ENCODE results near the gene LYZL6. TPM values are rescaled to one million over a fixed set of nuclear protein-coding genes. Genes with fewer than 3 reads are reported as not detected.

LYZL6 gene, protein sequence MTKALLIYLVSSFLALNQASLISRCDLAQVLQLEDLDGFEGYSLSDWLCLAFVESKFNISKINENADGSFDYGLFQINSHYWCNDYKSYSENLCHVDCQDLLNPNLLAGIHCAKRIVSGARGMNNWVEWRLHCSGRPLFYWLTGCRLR
- total RNA-seq (ENCODE audit: unreplicated experiment): not detected
- long read RNA-seq: 0 reads

DNA sequence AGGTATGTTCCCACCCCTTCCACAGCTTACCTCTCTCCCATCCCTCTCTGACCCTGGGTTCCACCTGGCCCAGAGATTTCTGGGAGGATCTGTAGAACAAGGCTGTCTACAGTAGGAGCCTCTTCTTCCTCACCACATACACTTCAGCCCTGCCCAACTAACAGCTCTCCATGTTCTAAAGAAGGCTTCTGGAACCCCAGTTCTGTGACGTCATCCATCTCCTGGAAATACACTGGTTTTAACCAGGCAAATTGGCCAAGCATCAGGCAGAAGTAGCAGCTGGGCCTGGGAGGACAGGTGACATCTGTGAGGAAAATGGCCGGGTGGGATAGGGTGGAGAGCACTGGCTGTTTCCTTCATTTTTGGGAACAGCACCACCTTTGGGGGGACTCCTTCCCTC lies at the start of gene LYZL6:
Gene LYZL6, minus strand, starts transcription at position 177 of the 400 bp plus-strand sequence. CDS start 4,357 bp downstream, outside the sequence.
- H3K36me3 Mint-ChIP-seq (ENCODE audit: unreplicated experiment): no peaks in the 10 kb centered on the region
- no peak within 1 kb of the TSS for H3K4me3 Mint-ChIP-seq (ENCODE audit: unreplicated experiment)
- H3K27me3 Mint-ChIP-seq (ENCODE audit: unreplicated experiment): peaks cover 3% of the 10 kb centered on the region
- TF ChIP-seq, protein P1, sequence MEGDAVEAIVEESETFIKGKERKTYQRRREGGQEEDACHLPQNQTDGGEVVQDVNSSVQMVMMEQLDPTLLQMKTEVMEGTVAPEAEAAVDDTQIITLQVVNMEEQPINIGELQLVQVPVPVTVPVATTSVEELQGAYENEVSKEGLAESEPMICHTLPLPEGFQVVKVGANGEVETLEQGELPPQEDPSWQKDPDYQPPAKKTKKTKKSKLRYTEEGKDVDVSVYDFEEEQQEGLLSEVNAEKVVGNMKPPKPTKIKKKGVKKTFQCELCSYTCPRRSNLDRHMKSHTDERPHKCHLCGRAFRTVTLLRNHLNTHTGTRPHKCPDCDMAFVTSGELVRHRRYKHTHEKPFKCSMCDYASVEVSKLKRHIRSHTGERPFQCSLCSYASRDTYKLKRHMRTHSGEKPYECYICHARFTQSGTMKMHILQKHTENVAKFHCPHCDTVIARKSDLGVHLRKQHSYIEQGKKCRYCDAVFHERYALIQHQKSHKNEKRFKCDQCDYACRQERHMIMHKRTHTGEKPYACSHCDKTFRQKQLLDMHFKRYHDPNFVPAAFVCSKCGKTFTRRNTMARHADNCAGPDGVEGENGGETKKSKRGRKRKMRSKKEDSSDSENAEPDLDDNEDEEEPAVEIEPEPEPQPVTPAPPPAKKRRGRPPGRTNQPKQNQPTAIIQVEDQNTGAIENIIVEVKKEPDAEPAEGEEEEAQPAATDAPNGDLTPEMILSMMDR (IDR thresholded peaks at IDR 0.05; ENCODE audit: partially characterized antibody, unreplicated experiment): no peak
- no peaks in the 10 kb centered on the region for H3K9me3 Mint-ChIP-seq (ENCODE audit: unreplicated experiment)
- no peak for DNase-seq
- H3K4me1 Mint-ChIP-seq (ENCODE audit: low read depth, unreplicated experiment): no peaks in the 10 kb centered on the region
- no peak within 1 kb of the TSS for H3K27ac Mint-ChIP-seq (ENCODE audit: unreplicated experiment)

DNA sequence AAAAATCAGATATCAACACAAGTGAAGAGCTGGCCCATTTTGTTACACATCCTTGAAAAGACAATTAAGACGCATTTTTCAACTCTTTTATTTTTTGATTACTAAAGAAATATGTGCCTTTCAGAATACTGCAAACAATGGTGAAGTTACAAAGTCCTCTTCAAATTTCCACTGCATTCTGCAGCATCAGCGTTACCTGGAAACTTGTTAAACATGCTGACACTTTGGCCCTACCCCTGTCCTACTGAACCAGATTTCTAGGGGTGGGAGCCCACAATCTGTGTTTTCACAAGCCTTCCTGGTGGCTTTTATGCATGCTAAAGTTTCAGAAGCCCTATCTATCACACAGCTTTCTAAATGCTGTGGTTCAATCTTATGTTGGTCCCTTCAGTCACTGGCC lies 47.6 kb upstream of the LYZL6 start:
- H3K36me3 Mint-ChIP-seq (ENCODE audit: unreplicated experiment): no peaks in the 10 kb centered on the region
- TF ChIP-seq, protein P1 (IDR thresholded peaks at IDR 0.05; ENCODE audit: partially characterized antibody, unreplicated experiment): no peak

DNA sequence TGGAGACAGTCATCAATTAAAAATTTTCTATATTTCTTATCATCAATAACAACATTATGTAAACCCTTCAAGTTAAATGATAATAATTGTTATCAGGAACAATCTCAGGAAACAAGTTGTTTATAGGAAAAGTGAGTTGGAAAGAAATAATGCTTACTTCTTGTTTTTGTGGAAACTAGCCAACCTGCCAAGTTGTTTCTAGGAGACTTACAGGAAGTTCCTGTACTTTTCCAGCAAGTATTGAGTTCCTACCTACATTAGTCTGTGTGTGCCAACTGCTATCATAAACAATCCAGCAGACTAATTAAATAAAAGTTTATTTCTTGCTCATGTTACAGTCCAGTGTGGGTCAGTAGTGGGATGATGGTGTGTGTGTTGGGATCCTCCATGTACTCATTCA lies 44.7 kb upstream of the LYZL6 start:
- TF ChIP-seq, protein P1 (IDR thresholded peaks at IDR 0.05; ENCODE audit: partially characterized antibody, unreplicated experiment): no peak
- Mint-ChIP-seq H3K27me3 (ENCODE audit: unreplicated experiment) (no peaks in the 10 kb centered on the region), H3K27ac (ENCODE audit: unreplicated experiment) (no peak overlapping the region), H3K4me3 (ENCODE audit: unreplicated experiment) (no peak overlapping the region), H3K36me3 (ENCODE audit: unreplicated experiment) (no peaks in the 10 kb centered on the region), H3K4me1 (ENCODE audit: low read depth, unreplicated experiment) (no peaks in the 10 kb centered on the region), H3K9me3 (ENCODE audit: unreplicated experiment) (no peaks in the 10 kb centered on the region)
- DNase-seq: no peak

More for the DNA sequence above, 47.6 kb upstream of the LYZL6 start:
- no peaks in the 10 kb centered on the region for H3K27me3 Mint-ChIP-seq (ENCODE audit: unreplicated experiment)
- no peak overlapping the region for H3K27ac Mint-ChIP-seq (ENCODE audit: unreplicated experiment)
- no peaks in the 10 kb centered on the region for H3K4me1 Mint-ChIP-seq (ENCODE audit: low read depth, unreplicated experiment)
- H3K4me3 Mint-ChIP-seq (ENCODE audit: unreplicated experiment): no peak overlapping the region
- no peaks in the 10 kb centered on the region for H3K9me3 Mint-ChIP-seq (ENCODE audit: unreplicated experiment)
- no peak for DNase-seq

DNA sequence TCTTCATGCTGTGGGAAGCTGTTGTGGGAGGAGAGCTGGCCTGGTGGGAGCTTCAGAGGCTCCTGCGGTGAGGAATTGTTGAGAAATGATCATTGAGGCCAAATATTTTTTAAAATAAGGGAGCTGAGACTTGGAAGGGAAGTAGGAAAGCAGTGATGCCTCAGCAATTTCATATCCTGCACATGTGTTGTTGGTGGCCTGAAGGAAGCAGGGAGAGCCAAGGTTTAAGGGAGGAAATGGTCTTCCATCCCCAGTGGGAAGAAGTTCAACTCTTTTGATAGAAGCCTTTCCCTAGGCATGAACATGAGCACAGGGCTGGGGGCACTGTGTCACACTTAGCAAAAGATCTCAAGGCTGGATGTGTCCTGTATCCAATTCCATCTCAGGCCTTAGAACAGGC lies 43.1 kb upstream of the LYZL6 start, which contains the start of gene CCL14:
Gene CCL14, minus strand, starts transcription at position 87 of the 400 bp plus-strand sequence. Its CDS starts 80 bp downstream, at position 7.
- H3K9me3 Mint-ChIP-seq (ENCODE audit: unreplicated experiment): no peaks in the 10 kb centered on the region
- no peak within 1 kb of the TSS for H3K27ac Mint-ChIP-seq (ENCODE audit: unreplicated experiment)
- H3K27me3 Mint-ChIP-seq (ENCODE audit: unreplicated experiment): no peaks in the 10 kb centered on the region
- H3K4me1 Mint-ChIP-seq (ENCODE audit: low read depth, unreplicated experiment): no peaks in the 10 kb centered on the region
- DNase-seq: no peak
- H3K36me3 Mint-ChIP-seq (ENCODE audit: unreplicated experiment): no peaks in the 10 kb centered on the region
- TF ChIP-seq, protein P1 (IDR thresholded peaks at IDR 0.05; ENCODE audit: partially characterized antibody, unreplicated experiment): no peak
- no peak within 1 kb of the TSS for H3K4me3 Mint-ChIP-seq (ENCODE audit: unreplicated experiment)

DNA sequence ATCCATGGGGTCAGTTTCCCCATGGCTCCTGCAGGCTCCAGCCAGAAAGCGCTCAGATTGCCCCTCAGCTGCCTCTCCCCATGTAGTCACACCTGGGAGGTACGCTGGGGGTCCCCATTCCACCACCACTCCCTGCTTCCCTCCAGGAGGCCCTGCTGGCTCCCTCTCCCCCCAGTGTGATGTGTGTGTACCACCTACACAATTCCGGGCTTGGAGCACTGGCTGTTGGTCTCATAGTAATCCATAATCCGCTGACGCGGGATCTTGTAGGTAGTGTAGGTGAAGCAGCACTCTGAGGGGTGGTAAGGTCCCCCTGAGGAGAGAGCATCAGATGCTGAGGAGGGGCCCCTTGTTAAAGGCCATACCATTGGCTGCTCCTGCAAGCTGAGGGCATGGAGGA lies 40.6 kb upstream of the LYZL6 start:
- TF ChIP-seq, protein P1 (IDR thresholded peaks at IDR 0.05; ENCODE audit: partially characterized antibody, unreplicated experiment): no peak
- DNase-seq: no peak
- Mint-ChIP-seq H3K36me3 (ENCODE audit: unreplicated experiment) (no peaks in the 10 kb centered on the region), H3K9me3 (ENCODE audit: unreplicated experiment) (no peaks in the 10 kb centered on the region), H3K27me3 (ENCODE audit: unreplicated experiment) (peaks cover 1% of the 10 kb centered on the region), H3K4me3 (ENCODE audit: unreplicated experiment) (no peak overlapping the region), H3K27ac (ENCODE audit: unreplicated experiment) (no peak overlapping the region), H3K4me1 (ENCODE audit: low read depth, unreplicated experiment) (no peaks in the 10 kb centered on the region)
